NOMO-1 treated with DMSO at 0.1 percent for 48 hours (cell line): ENCODE data around the gene CCDC185.

Experiments
- DNase-seq: peaks from one replicate; lab custom pipeline; 2025; ENCODE audit not compliant: unreplicated experiment; lab: John Stamatoyannopoulos, UW

The CCDC185 gene

GRCh38 chr1:223393275-223394214 is at the start of gene CCDC185:
TSS of gene CCDC185 (plus strand) at chr1:223393415. CDS start at chr1:223393476, 61 bp downstream.
- DNase-seq = no peak

- DNase-seq = no peak
Measured at GRCh38 chr1:223343692-223344091, 49.5 kb upstream of the CCDC185 start.

- DNase-seq = no peak
Measured at GRCh38 chr1:223344491-223344890, 48.7 kb upstream of the CCDC185 start.

GRCh38 chr1:223345720-223346119 is 47.5 kb upstream of the CCDC185 start:
- DNase-seq = no peak

- no peak for DNase-seq
Measured at GRCh38 chr1:223346311-223346710, 46.9 kb upstream of the CCDC185 start.

GRCh38 chr1:223347583-223347982 is 45.6 kb upstream of the CCDC185 start:
- no peak for DNase-seq

GRCh38 chr1:223348439-223348838 is 44.8 kb upstream of the CCDC185 start:
- DNase-seq = no peak

GRCh38 chr1:223349241-223349640 is 44.0 kb upstream of the CCDC185 start:
- DNase-seq = no peak

GRCh38 chr1:223350361-223350908 is 42.8 kb upstream of the CCDC185 start:
- DNase-seq = no peak

GRCh38 chr1:223352944-223353343 is 40.3 kb upstream of the CCDC185 start:
- DNase-seq = no peak

GRCh38 chr1:223353939-223354338 is 39.3 kb upstream of the CCDC185 start:
- no peak for DNase-seq

GRCh38 chr1:223355699-223356098 is 37.5 kb upstream of the CCDC185 start:
- DNase-seq = no peak

GRCh38 chr1:223358826-223359225 is 34.4 kb upstream of the CCDC185 start:
- no peak for DNase-seq

- no peak for DNase-seq
Measured at GRCh38 chr1:223363057-223363855, 30.0 kb upstream of the CCDC185 start.

GRCh38 chr1:223363856-223364684 is 29.1 kb upstream of the CCDC185 start, which contains the start of gene SUSD4:
TSS of gene SUSD4 (minus strand) at chr1:223364176. CDS start at chr1:223363425, 751 bp downstream.
- peak; percentile 30 for DNase-seq

GRCh38 chr1:223364685-223365382 is 28.4 kb upstream of the CCDC185 start:
- DNase-seq = no peak

GRCh38 chr1:223374064-223374610 is 19.1 kb upstream of the CCDC185 start:
- DNase-seq = no peak

- no peak for DNase-seq
Measured at GRCh38 chr1:223378754-223379153, 14.5 kb upstream of the CCDC185 start.

- DNase-seq = no peak
Measured at GRCh38 chr1:223386013-223386412, 7.2 kb upstream of the CCDC185 start.

GRCh38 chr1:223390618-223391017 is 2.6 kb upstream of the CCDC185 start:
- no peak for DNase-seq
